Esophagus muscularis mucosa (tissue), 4 donors: ENCODE measurements around the gene KIF16B. TPM values are rescaled to one million over a fixed set of nuclear protein-coding genes. Genes with fewer than 3 reads are reported as not detected.

ENCODE experiments used
- DNase-seq: peaks from one replicate; pipeline ENCODE4 v3.0.0-alpha.2; 2017; ENCODE audit errors: extremely low spot score
- H3K27ac ChIP-seq, 4 donors: fragments of 200-600 bp; sonication (generic); replicated peaks in 1 of 4; 1 replicate in 3 of 4; 2 replicates in 1 of 4; pipeline ENCODE4 v1.5.1; 2016 to 2019; ENCODE audit warnings: mild to moderate bottlenecking in 1 of 4
- H3K27me3 ChIP-seq, 4 donors: fragments of 200-600 bp; sonication (generic); one replicate each; pipeline versions ENCODE4 v1.5.1 to v1.6.0; 2016 to 2019
- H3K36me3 ChIP-seq, 4 donors: fragments of 200-600 bp; sonication (generic); one replicate each; pipeline ENCODE4 v1.5.1; 2016 to 2019
- H3K4me1 ChIP-seq, 4 donors: fragments of 200-600 bp; sonication (generic); one replicate each; pipeline ENCODE4 v1.5.1; 2016 to 2019
- H3K4me3 ChIP-seq, 4 donors: fragments of 200-600 bp; sonication (generic); 1 replicate in 2 of 4; 2 replicates in 2 of 4; pipeline ENCODE4 v1.5.1; 2016 to 2019; ENCODE audit warnings: mild to moderate bottlenecking in 4 of 4, moderate library complexity in 1 of 4
- H3K9me3 ChIP-seq, 4 donors: fragments of 200-600 bp; sonication (generic); 1 replicate in 3 of 4; 2 replicates in 1 of 4; pipeline ENCODE4 v1.5.1; 2016 to 2019
- EP300 ChIP-seq: sonication (generic); formaldehyde crosslinking; IDR thresholded peaks from one replicate; pipeline ENCODE4 v1.6.1; 2017; ENCODE audit warnings: antibody characterized with exemption
- POLR2A ChIP-seq: fragments of 450-650 bp; IDR thresholded peaks from one replicate; pipeline ENCODE4 v1.6.1; 2017; ENCODE audit warnings: antibody characterized with exemption, moderate library complexity, mild to moderate bottlenecking, low read depth
- POLR2AphosphoS5 ChIP-seq, 2 donors: sonication (generic); formaldehyde crosslinking; IDR thresholded peaks; one replicate each; pipeline ENCODE4 v1.6.1; 2017; ENCODE audit warnings: antibody characterized with exemption in 2 of 2
- WGBS: methylation state at CpG from one replicate; pipeline ENCODE4 v1.1.5; 2018; 5-methylcytosine and 5-hydroxymethylcytosine counted together
- intact Hi-C: fragments of 100-400 bp; cut with DNase I; formaldehyde crosslinking; loops from one replicate; pipeline ENCODE4 v1.15.1; 2023
- total RNA-seq, 4 donors: library from RNA; depleted of rRNA; stranded (reverse); fragments of >200 nt; gene quantifications; one replicate each; pipeline versions ENCODE4 v1.1.0 to v1.2.1, GENCODE V29; 2016
- TF ChIP-seq, protein P1 (sequence below), 3 experiments: fragments of 200-600 bp in 2 of 3; fragments of 450-650 bp in 1 of 3; sonication (generic) in 2 of 3; IDR thresholded peaks; one replicate each; pipeline ENCODE4 v1.5.1; 2017 to 2019; ENCODE audit warnings: antibody characterized with exemption in 3 of 3, mild to moderate bottlenecking in 2 of 3, moderate library complexity in 1 of 3

Gene KIF16B
- total RNA-seq, 4 donors from 2014 or later: 15.4 to 21.1 (median 19.3) TPM

GRCh38 chr20:16490696-16491095 lies 82.6 kb downstream of the KIF16B start:
- intact Hi-C loops: no loop called here
- no peak overlapping the region for H3K27ac ChIP-seq
- H3K36me3 ChIP-seq: peaks cover 0 to 52% (median 25%) of the 10 kb centered on the region in 4 donors
- 79% methylated on average over 3 of the region's 3 CpGs for WGBS
- no peak overlapping the region for H3K4me3 ChIP-seq
- H3K4me1 ChIP-seq: peaks cover 0 to 10% (median 8%) of the 10 kb centered on the region in 4 donors
- DNase-seq: no peak
- H3K27me3 ChIP-seq: no peaks in the 10 kb centered on the region
- H3K9me3 ChIP-seq: no peaks in the 10 kb centered on the region
- no peak for TF ChIP-seq POLR2A
- no peak for TF ChIP-seq EP300
- TF ChIP-seq POLR2AphosphoS5 (IDR thresholded peaks at IDR 0.05): no peak
- TF ChIP-seq, protein P1, sequence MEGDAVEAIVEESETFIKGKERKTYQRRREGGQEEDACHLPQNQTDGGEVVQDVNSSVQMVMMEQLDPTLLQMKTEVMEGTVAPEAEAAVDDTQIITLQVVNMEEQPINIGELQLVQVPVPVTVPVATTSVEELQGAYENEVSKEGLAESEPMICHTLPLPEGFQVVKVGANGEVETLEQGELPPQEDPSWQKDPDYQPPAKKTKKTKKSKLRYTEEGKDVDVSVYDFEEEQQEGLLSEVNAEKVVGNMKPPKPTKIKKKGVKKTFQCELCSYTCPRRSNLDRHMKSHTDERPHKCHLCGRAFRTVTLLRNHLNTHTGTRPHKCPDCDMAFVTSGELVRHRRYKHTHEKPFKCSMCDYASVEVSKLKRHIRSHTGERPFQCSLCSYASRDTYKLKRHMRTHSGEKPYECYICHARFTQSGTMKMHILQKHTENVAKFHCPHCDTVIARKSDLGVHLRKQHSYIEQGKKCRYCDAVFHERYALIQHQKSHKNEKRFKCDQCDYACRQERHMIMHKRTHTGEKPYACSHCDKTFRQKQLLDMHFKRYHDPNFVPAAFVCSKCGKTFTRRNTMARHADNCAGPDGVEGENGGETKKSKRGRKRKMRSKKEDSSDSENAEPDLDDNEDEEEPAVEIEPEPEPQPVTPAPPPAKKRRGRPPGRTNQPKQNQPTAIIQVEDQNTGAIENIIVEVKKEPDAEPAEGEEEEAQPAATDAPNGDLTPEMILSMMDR (IDR thresholded peaks at IDR 0.05): no peak

DNA sequence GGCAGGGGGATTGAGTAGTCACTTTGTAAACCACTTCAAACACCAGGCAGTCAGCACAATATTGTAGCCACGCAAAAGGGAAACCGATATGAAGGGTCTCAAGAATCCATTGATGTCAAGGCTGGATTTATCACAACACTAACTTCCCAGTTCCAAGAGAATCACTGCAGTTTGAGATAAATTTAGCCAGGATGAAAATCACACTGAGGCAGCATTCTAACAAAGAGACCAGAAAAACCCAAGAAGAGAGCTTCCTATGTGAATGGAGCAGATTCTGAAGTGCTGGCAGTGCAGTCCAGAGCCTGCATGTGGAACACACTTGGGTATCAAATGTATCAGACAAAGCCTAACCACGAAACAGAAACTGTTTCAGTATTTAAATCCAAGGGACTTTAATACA lies 84.6 kb downstream of the KIF16B start:
- TF ChIP-seq POLR2AphosphoS5 (IDR thresholded peaks at IDR 0.05) (no peak), POLR2A (no peak), EP300 (no peak)
- TF ChIP-seq, protein P1 (IDR thresholded peaks at IDR 0.05): no peak
- Histone ChIP-seq H3K4me3 (no peak overlapping the region), H3K27me3 (no peaks in the 10 kb centered on the region), H3K36me3 (peaks cover 0 to 52% (median 17%) of the 10 kb centered on the region in 4 donors), H3K27ac (no peak overlapping the region), H3K9me3 (no peaks in the 10 kb centered on the region), H3K4me1 (peaks cover 0 to 10% (median 8%) of the 10 kb centered on the region in 4 donors)
- WGBS: 90% methylated on average over 3 of the region's 3 CpGs
- no peak for DNase-seq
- intact Hi-C loops: no loop called here

DNA sequence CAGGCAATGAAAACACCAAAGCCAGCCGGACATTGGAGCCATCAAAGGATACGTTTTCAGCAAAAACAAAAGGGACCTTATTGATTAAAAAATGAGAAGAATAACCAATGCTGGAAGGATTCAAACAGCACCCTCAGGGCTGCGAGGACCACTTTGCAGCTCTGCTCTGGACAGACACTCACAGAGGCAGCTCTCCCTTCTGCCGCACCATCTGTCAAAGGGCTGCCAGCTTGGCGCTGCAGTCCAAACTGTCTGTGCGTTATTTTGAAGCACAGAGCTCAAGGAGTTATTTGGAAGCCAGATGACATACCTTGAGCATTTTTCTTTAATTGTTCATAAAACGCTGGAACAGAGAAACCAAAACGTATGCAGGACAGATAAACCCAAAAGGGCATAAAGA lies 85.2 kb downstream of the KIF16B start:
- H3K27me3 ChIP-seq: no peaks in the 10 kb centered on the region
- DNase-seq: no peak
- no peak overlapping the region for H3K4me3 ChIP-seq
- no peaks in the 10 kb centered on the region for H3K9me3 ChIP-seq
- peaks cover 0 to 10% (median 8%) of the 10 kb centered on the region in 4 donors for H3K4me1 ChIP-seq
- no peak overlapping the region for H3K27ac ChIP-seq
- peaks cover 0 to 48% (median 14%) of the 10 kb centered on the region in 4 donors for H3K36me3 ChIP-seq
- WGBS: 86% methylated on average over 8 of the region's 8 CpGs
- TF ChIP-seq, protein P1 (IDR thresholded peaks at IDR 0.05): no peak
- no peak for TF ChIP-seq POLR2A
- TF ChIP-seq POLR2AphosphoS5 (IDR thresholded peaks at IDR 0.05): no peak
- no peak for TF ChIP-seq EP300
- intact Hi-C loops: no loop called here

GRCh38 chr20:16486532-16486931 lies 86.7 kb downstream of the KIF16B start:
- intact Hi-C loops: no loop called here
- no peaks in the 10 kb centered on the region for H3K9me3 ChIP-seq
- WGBS: 89% methylated on average over 6 of the region's 6 CpGs
- H3K27ac ChIP-seq: no peak overlapping the region
- H3K27me3 ChIP-seq: no peaks in the 10 kb centered on the region
- peaks cover 0 to 34% (median 8%) of the 10 kb centered on the region in 4 donors for H3K36me3 ChIP-seq
- peaks cover 0 to 8% (median 5%) of the 10 kb centered on the region in 4 donors for H3K4me1 ChIP-seq
- TF ChIP-seq POLR2AphosphoS5 (IDR thresholded peaks at IDR 0.05) (no peak), EP300 (no peak)
- TF ChIP-seq, protein P1 (IDR thresholded peaks at IDR 0.05): no peak
- H3K4me3 ChIP-seq: no peak overlapping the region
- no peak for DNase-seq

GRCh38 chr20:16485401-16485800 lies 87.8 kb downstream of the KIF16B start:
- H3K36me3 ChIP-seq: peaks cover 0 to 23% (median 3%) of the 10 kb centered on the region in 4 donors
- no peaks in the 10 kb centered on the region for H3K9me3 ChIP-seq
- no peaks in the 10 kb centered on the region for H3K4me1 ChIP-seq
- DNase-seq: no peak
- intact Hi-C loops: no loop called here
- 95% methylated on average over 1 of the region's 1 CpG for WGBS
- no peak overlapping the region for H3K27ac ChIP-seq
- H3K27me3 ChIP-seq: no peaks in the 10 kb centered on the region
- TF ChIP-seq, protein P1 (IDR thresholded peaks at IDR 0.05): no peak
- TF ChIP-seq EP300: no peak
- TF ChIP-seq POLR2A: no peak
- no peak for TF ChIP-seq POLR2AphosphoS5 (IDR thresholded peaks at IDR 0.05)
- H3K4me3 ChIP-seq: no peak overlapping the region
